Hematopoietic multipotent progenitor cell (in vitro differentiated cells): ENCODE data around the gene MTPN. TPM values are rescaled to one million over a fixed set of nuclear protein-coding genes. Genes with fewer than 3 reads are reported as not detected.
A peak's percentile ranks its signal among the peaks of the same experiment; 100 is the strongest.

ENCODE experiments used
- DNase-seq, 3 donors: peaks; one replicate each; pipeline ENCODE4 v3.0.0-alpha.2; 2011 to 2015; ENCODE audit warnings: low read depth in 2 of 3, low spot score in 2 of 3
- total RNA-seq: library from RNA; depleted of rRNA; stranded (reverse); fragments of >200 nt; gene quantifications from one replicate; pipeline ENCODE4 v1.2.3, GENCODE V29; 2012

The MTPN gene
- total RNA-seq, 1 donor: 46.3 TPM

- DNase-seq: no peak
These were observed 19.0 kb downstream of the MTPN start for GRCh38 chr7:135958173-135958572.

GRCh38 chr7:135957627-135958026 lies 19.5 kb downstream of the MTPN start:
- no peak for DNase-seq

- no peak for DNase-seq
These were observed 20.8 kb downstream of the MTPN start for GRCh38 chr7:135956393-135956792.

GRCh38 chr7:135950972-135951371 lies 26.2 kb downstream of the MTPN start:
- no peak for DNase-seq

- DNase-seq: no peak
These were observed 26.7 kb downstream of the MTPN start for GRCh38 chr7:135950429-135950828.

GRCh38 chr7:135946289-135947055 lies 30.7 kb downstream of the MTPN start:
- DNase-seq: no peak

GRCh38 chr7:135944753-135945152 lies 32.4 kb downstream of the MTPN start:
- DNase-seq: no peak

GRCh38 chr7:135943134-135943879 lies 33.9 kb downstream of the MTPN start:
- DNase-seq: peak in 2 of 3 donors; percentile 68 to 81

- no peak for DNase-seq
These were observed 34.5 kb downstream of the MTPN start for GRCh38 chr7:135942614-135943013.

- no peak for DNase-seq
These were observed 36.8 kb downstream of the MTPN start for GRCh38 chr7:135940077-135941075.

- DNase-seq: no peak
These were observed 37.8 kb downstream of the MTPN start for GRCh38 chr7:135939261-135939812.

GRCh38 chr7:135938563-135938962 lies 38.6 kb downstream of the MTPN start:
- no peak for DNase-seq

- DNase-seq: no peak
These were observed 39.1 kb downstream of the MTPN start for GRCh38 chr7:135938086-135938485.

- no peak for DNase-seq
These were observed 40.5 kb downstream of the MTPN start for GRCh38 chr7:135936497-135937217.

- no peak for DNase-seq
These were observed 42.5 kb downstream of the MTPN start for GRCh38 chr7:135934651-135935050.

GRCh38 chr7:135933509-135934188 lies 43.5 kb downstream of the MTPN start:
- DNase-seq: no peak

GRCh38 chr7:135932131-135932530 lies 45.0 kb downstream of the MTPN start:
- peak in 1 of 3 donors; percentile 26 for DNase-seq

GRCh38 chr7:135930565-135931461 lies 46.3 kb downstream of the MTPN start:
- DNase-seq: no peak
